Gastroesophageal sphincter (tissue), 3 donors: ENCODE measurements around the gene PTPRU.

ENCODE experiments used
- EP300 ChIP-seq: sonication (generic); formaldehyde crosslinking; IDR thresholded peaks from one replicate; pipeline ENCODE4 v1.6.1; 2017; ENCODE audit warnings: antibody characterized with exemption, mild to moderate bottlenecking
- POLR2A ChIP-seq, 2 donors: fragments of 450-650 bp; IDR thresholded peaks; one replicate each; pipeline ENCODE4 v1.6.1; 2017; ENCODE audit warnings: antibody characterized with exemption in 2 of 2, mild to moderate bottlenecking in 2 of 2, moderate library complexity in 1 of 2
- POLR2AphosphoS5 ChIP-seq: sonication (generic); formaldehyde crosslinking; IDR thresholded peaks from one replicate; pipeline ENCODE4 v1.6.1; 2017; ENCODE audit warnings: antibody characterized with exemption
- TF ChIP-seq, protein P1 (sequence below), 4 experiments: fragments of 200-600 bp in 2 of 4; fragments of 450-650 bp in 2 of 4; sonication (generic) in 1 of 4; IDR thresholded peaks; one replicate each; pipeline ENCODE4 v1.5.1; 2017 to 2019; ENCODE audit warnings: antibody characterized with exemption in 4 of 4, mild to moderate bottlenecking in 2 of 4, moderate library complexity in 2 of 4

- TF ChIP-seq POLR2A (IDR thresholded peaks at IDR 0.05) = no peak
- TF ChIP-seq, protein P1, sequence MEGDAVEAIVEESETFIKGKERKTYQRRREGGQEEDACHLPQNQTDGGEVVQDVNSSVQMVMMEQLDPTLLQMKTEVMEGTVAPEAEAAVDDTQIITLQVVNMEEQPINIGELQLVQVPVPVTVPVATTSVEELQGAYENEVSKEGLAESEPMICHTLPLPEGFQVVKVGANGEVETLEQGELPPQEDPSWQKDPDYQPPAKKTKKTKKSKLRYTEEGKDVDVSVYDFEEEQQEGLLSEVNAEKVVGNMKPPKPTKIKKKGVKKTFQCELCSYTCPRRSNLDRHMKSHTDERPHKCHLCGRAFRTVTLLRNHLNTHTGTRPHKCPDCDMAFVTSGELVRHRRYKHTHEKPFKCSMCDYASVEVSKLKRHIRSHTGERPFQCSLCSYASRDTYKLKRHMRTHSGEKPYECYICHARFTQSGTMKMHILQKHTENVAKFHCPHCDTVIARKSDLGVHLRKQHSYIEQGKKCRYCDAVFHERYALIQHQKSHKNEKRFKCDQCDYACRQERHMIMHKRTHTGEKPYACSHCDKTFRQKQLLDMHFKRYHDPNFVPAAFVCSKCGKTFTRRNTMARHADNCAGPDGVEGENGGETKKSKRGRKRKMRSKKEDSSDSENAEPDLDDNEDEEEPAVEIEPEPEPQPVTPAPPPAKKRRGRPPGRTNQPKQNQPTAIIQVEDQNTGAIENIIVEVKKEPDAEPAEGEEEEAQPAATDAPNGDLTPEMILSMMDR (IDR thresholded peaks at IDR 0.05) = no peak
- TF ChIP-seq POLR2AphosphoS5 = no peak
- no peak for TF ChIP-seq EP300
These were observed 11.9 kb upstream of the PTPRU start for GRCh38 chr1:29224356-29224837.
